ENCODE data around the gene EPHA10.

Gene EPHA10

GRCh38 chr1:37759451-37759850 lies 5.5 kb downstream of the EPHA10 start:
- TF ChIP-seq, protein P1, sequence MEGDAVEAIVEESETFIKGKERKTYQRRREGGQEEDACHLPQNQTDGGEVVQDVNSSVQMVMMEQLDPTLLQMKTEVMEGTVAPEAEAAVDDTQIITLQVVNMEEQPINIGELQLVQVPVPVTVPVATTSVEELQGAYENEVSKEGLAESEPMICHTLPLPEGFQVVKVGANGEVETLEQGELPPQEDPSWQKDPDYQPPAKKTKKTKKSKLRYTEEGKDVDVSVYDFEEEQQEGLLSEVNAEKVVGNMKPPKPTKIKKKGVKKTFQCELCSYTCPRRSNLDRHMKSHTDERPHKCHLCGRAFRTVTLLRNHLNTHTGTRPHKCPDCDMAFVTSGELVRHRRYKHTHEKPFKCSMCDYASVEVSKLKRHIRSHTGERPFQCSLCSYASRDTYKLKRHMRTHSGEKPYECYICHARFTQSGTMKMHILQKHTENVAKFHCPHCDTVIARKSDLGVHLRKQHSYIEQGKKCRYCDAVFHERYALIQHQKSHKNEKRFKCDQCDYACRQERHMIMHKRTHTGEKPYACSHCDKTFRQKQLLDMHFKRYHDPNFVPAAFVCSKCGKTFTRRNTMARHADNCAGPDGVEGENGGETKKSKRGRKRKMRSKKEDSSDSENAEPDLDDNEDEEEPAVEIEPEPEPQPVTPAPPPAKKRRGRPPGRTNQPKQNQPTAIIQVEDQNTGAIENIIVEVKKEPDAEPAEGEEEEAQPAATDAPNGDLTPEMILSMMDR (IDR thresholded peaks at IDR 0.05; ENCODE audit: borderline replicate concordance, insufficient read depth, low read depth, low read length): no peak
- H3K4me3 ChIP-seq (ENCODE audit: low read depth, low read length): no peak overlapping the region

GRCh38 chr1:37755951-37756560 lies 8.9 kb downstream of the EPHA10 start:
- no peak overlapping the region for H3K4me3 ChIP-seq (ENCODE audit: low read depth, low read length)
- TF ChIP-seq, protein P1 (IDR thresholded peaks at IDR 0.05; ENCODE audit: borderline replicate concordance, insufficient read depth, low read depth, low read length): no peak

DNA sequence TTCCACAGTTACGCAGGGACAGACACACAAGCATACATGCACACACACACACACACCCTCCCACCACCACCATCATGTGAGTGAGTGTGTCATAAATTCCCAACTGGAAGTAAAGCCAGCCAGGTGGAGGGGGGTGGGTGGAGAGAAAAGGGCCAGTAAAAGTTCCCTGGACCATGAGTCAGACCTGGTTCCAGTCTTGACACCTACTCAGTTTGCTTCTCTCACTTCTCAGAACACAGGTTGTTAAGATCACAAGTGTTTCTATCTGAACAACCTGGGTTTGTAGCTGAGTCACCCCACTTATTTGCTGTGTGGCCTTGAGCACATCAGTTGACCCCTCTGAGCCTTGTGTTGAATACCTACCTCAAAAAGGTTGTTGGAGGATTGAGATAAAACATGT lies 9.6 kb downstream of the EPHA10 start:
- no peak overlapping the region for H3K4me3 ChIP-seq (ENCODE audit: low read depth, low read length)
- TF ChIP-seq, protein P1 (IDR thresholded peaks at IDR 0.05; ENCODE audit: borderline replicate concordance, insufficient read depth, low read depth, low read length): no peak

GRCh38 chr1:37753473-37754321 lies 11.2 kb downstream of the EPHA10 start:
- TF ChIP-seq, protein P1 (IDR thresholded peaks at IDR 0.05; ENCODE audit: borderline replicate concordance, insufficient read depth, low read depth, low read length): no peak
- H3K4me3 ChIP-seq (ENCODE audit: low read depth, low read length): no peak overlapping the region

DNA sequence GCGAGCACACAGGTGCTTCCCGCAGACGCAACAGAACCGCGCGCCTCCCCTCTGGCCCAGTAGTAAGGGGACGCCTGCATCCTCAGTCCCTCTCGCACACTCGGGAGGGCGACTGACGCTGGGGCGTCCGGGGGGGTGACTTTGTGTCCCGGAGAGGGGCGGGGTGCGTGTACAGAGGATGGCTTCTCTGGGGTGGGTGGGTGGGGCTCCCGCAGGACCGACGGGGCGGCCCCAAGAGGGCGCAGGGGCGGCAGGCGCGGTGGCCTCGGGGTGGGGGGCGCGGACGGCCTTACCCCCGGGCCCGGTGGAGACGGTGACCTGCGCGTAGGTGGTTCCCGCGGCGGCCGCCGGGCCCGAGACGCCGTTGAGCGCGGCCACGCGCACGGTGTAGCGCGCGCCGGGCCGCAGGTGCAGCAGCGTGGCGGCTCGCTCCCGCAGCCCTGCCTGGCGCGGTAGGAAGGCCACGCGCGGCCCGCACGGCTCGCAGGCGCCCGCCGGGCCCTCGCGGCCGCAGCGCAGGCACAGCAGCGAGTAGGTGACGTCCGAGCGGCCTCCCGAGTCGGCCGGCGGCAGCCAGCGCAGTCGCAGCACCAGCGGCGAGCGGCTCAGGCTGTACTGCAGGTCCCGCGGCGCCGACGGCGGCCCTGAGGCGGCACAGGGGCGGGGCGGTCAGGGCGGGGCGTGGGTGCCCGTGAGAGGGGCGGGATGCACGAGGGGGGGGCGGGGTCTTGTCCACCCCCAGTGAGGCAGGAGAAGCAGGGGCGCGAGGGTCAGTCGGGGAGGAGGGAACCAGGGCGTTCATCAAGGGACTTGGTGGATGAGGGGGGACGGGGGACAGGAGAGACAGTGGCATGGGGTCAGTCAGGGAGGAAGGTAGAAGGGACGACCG lies 12.1 kb downstream of the EPHA10 start:
- H3K4me3 ChIP-seq (ENCODE audit: low read depth, low read length): peak overlapping the region; percentile 16
- TF ChIP-seq, protein P1 (IDR thresholded peaks at IDR 0.05; ENCODE audit: borderline replicate concordance, insufficient read depth, low read depth, low read length): no peak

- TF ChIP-seq, protein P1 (IDR thresholded peaks at IDR 0.05; ENCODE audit: borderline replicate concordance, insufficient read depth, low read depth, low read length): no peak
- H3K4me3 ChIP-seq (ENCODE audit: low read depth, low read length): no peak overlapping the region
Observed at GRCh38 chr1:37752213-37752582, 12.7 kb downstream of the EPHA10 start.

All from GM12875 (cell line).